GM15510 (cell line): Measurements from ENCODE around the gene THG1L.

Source experiments
- POLR2A ChIP-seq: IDR thresholded peaks from 3 replicates; pipeline ENCODE4 v1.6.1; 2011; ENCODE audit warnings: borderline replicate concordance; ENCODE audit not compliant: insufficient read length; ENCODE audit errors: extremely low read depth

Gene THG1L

DNA sequence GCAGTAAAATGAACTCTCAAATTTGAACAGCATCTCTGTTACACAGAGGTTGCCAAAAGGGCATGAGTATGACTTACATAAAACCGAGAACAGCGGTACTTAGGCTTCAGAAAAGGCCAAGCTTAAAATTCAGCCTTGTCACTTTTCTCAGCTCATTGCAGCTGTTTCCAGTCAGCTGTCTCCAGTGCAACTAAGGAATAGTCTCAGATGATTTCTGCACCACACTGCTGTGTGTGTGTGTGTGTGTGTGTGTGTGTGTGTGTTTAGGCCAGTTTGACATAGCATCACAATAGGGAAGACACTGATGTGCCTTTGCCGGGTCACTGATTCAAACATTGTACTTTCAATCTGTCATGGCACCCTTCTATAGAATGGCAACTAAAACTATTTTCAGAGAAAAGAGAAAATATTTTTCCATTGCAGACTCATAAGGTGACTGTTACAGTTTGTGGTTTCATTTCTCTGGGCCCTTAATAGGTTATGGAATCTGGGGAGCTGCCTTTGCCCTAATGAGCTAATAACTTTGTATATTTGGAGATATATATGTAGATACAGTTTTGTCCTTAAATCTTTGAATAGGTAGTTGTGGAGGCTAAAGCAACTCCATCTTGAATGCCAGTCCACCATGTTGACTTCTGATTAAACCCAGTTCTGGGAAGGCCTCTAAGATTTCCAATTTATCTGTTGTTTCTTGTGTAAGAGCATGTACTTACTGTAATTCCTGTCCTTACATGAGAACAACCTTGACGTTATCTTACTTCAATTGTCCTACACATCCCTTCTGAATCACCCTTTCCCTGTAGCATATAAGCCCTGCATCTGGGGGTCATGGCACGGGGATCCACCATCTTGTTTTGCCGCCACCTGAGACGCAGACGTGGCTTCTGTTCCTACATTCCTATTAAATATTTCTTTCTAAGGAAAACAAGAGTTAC is 16.8 kb downstream of the THG1L start:
- TF ChIP-seq POLR2A, result no peak

GRCh38 chr5:157748760-157749461 is 17.7 kb downstream of the THG1L start:
- TF ChIP-seq POLR2A, result no peak

DNA sequence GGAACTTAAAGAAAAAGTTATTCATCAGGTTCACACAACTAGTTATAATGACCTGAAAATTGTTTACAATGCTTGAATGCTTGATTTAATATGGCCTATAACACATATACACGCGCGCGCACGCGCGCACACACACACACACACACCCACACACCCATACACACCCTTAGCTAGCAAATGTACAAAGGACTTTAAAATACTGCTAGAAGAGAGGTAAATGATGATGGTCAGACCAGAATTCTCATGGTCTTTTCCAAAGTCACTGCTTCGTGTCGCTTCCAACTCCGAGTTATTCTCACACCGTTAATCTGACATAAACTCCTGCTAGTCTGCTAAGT is 18.2 kb downstream of the THG1L start:
- TF ChIP-seq POLR2A, result no peak

DNA sequence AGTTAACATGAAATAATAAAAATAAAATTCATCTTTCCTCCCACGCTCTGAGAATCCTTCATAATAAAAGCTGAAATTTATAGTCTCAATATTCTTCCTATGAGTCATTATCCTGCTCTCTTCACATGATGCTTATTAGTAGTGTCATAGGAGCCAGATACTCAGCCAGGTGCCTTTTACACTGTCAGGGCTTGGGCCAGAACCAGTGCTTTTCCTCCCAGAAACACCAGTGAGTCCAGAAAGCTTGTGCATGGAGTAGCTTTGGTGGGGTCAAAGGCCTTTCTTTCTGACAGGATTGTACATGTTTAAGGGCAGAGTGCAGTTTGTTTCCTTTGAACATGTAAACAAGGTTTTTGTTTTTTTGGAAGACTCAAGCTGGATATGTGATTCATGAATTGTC is 19.1 kb downstream of the THG1L start:
- TF ChIP-seq POLR2A, result no peak

GRCh38 chr5:157756122-157756521 is 24.9 kb downstream of the THG1L start:
- TF ChIP-seq POLR2A, result no peak

GRCh38 chr5:157758706-157759105 is 27.5 kb downstream of the THG1L start:
- TF ChIP-seq POLR2A, result no peak

GRCh38 chr5:157761690-157762621 is 30.7 kb downstream of the THG1L start:
- no peak for TF ChIP-seq POLR2A

- TF ChIP-seq POLR2A, result no peak
These were observed 33.3 kb downstream of the THG1L start for GRCh38 chr5:157764531-157764930.

DNA sequence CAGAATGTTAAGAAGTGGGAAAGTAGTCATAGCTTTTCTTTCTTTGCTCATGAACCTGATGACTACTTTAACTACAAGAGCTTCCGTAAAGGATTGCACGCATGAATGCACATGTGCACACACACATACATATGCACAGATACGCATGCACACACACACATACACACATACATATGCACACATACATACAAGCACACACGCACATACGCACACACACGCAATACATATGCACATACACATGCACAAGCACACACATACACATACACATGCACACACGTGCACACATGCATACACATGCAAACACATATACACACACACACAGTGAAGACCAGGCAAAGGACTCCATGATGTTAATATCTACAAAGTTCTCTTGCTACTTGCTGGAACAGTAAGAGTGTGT is 35.2 kb downstream of the THG1L start:
- no peak for TF ChIP-seq POLR2A

GRCh38 chr5:157766902-157767301 is 35.7 kb downstream of the THG1L start:
- TF ChIP-seq POLR2A, result no peak

GRCh38 chr5:157767689-157768088 is 36.5 kb downstream of the THG1L start:
- no peak for TF ChIP-seq POLR2A

GRCh38 chr5:157770665-157771064 is 39.4 kb downstream of the THG1L start:
- no peak for TF ChIP-seq POLR2A

DNA sequence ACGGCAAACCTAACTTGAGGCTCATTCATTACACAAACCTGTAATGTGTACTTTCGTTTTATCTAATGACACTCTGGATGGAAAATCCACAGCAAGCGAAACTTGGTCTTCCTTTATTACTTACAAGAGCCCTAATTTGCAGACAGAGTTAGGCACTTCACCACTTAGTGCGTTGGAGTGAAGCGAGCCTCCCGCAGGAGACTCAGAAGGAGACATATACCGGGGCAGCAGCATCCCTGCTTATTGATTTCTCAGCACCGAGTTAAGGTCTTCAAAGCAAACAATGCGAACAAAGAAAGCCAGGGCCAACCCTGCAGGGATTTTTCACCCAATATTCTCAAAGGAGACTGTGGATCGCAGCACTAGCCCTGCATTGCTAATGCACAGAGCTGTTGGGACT is 40.9 kb downstream of the THG1L start:
- no peak for TF ChIP-seq POLR2A

DNA sequence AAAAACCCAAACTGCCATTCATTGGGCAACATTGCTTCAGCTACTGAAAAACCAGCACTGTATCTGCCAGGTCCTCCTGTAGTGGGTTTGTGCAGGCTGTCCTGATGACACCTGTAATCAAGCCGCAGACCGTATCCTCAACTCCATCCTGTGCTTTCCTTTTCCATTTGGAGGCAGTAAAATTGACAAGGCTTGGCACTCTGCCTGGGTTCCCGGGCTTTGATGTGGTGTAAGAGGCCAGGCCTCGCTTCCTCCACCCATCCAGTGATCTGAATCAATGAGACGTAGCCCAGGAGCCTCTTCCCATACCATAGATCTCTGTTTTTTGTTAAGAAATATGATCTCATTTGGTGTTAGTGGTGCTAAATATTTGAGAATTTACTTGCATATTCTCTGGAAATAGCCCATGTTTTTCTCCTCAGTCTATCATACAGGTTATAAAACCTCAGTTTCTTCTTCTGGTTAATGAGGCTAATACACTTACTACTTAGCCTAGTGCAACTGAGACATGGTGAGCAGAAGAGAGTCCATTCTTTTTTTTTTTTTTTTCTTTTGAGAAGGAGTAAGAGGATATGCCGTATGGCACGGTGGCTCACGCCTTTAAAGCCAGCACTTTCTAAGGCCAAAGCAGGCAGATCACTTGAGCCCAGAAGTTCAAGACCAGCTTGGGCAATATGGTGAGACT is 47.0 kb downstream of the THG1L start:
- no peak for TF ChIP-seq POLR2A
